Breast epithelium (tissue), 4 donors: ENCODE data around the gene GNA12. TPM values are rescaled to one million over a fixed set of nuclear protein-coding genes. Genes with fewer than 3 reads are reported as not detected.
"Not testable (repeated sequence)": the region's sequence is repeated elsewhere in the genome, so short reads cannot be mapped to it uniquely, and the experiment has no call there.

Source experiments
- DNase-seq, 2 donors: peaks; one replicate each; pipeline ENCODE4 v3.0.0-alpha.2; 2019; ENCODE audit warnings: low spot score in 2 of 2
- H3K27ac ChIP-seq, 2 donors: fragments of 200-600 bp; sonication (generic) in 1 of 2; one replicate each; pipeline ENCODE4 v1.5.1; 2016 to 2019; ENCODE audit warnings: mild to moderate bottlenecking in 1 of 2
- H3K27me3 ChIP-seq, 2 donors: fragments of 200-600 bp; sonication (generic) in 1 of 2; one replicate each; pipeline versions ENCODE4 v1.5.1 to v1.6.0; 2017 to 2019; ENCODE audit warnings: control low read depth in 1 of 2, mild to moderate bottlenecking in 1 of 2
- H3K36me3 ChIP-seq: fragments of 200-600 bp; one replicate; pipeline ENCODE4 v1.5.1; 2019
- H3K4me1 ChIP-seq, 2 donors: fragments of 200-600 bp; sonication (generic); one replicate each; pipeline ENCODE4 v1.5.1; 2016 to 2019; ENCODE audit warnings: control low read depth in 1 of 2
- H3K4me3 ChIP-seq, 3 donors: fragments of 200-600 bp; sonication (generic); 1 replicate in 2 of 3; 2 replicates in 1 of 3; pipeline ENCODE4 v1.5.1; 2016 to 2019; ENCODE audit warnings: mild to moderate bottlenecking in 3 of 3, moderate library complexity in 2 of 3
- H3K9me3 ChIP-seq, 2 donors: fragments of 200-600 bp; sonication (generic) in 1 of 2; one replicate each; pipeline ENCODE4 v1.5.1; 2016 to 2019; ENCODE audit warnings: control low read depth in 1 of 2
- CTCF ChIP-seq, 3 donors: fragments of 450-650 bp; IDR thresholded peaks; one replicate each; pipeline ENCODE4 v1.5.1; 2016 to 2017; ENCODE audit warnings: antibody characterized with exemption in 3 of 3, mild to moderate bottlenecking in 3 of 3, moderate library complexity in 3 of 3
- POLR2A ChIP-seq: fragments of 450-650 bp; IDR thresholded peaks from one replicate; pipeline ENCODE4 v1.6.1; 2016; ENCODE audit warnings: antibody characterized with exemption, mild to moderate bottlenecking, moderate library complexity
- POLR2AphosphoS5 ChIP-seq, 3 donors: sonication (generic); formaldehyde crosslinking; IDR thresholded peaks; one replicate each; pipeline ENCODE4 v1.6.1; 2017; ENCODE audit warnings: antibody characterized with exemption in 3 of 3
- intact Hi-C: fragments of 100-400 bp; cut with DNase I; formaldehyde crosslinking; loops from one replicate; pipeline ENCODE4 v1.15.1; 2023; ENCODE audit warnings: low total_unique reads
- total RNA-seq, 3 donors: library from RNA; depleted of rRNA; stranded (reverse); fragments of >200 nt; gene quantifications; one replicate each; pipeline ENCODE4 v1.1.0, GENCODE V29; 2016

Gene GNA12
- total RNA-seq, 3 donors from 2014 or later: 11.3 to 31.4 (median 24.9) TPM

DNA sequence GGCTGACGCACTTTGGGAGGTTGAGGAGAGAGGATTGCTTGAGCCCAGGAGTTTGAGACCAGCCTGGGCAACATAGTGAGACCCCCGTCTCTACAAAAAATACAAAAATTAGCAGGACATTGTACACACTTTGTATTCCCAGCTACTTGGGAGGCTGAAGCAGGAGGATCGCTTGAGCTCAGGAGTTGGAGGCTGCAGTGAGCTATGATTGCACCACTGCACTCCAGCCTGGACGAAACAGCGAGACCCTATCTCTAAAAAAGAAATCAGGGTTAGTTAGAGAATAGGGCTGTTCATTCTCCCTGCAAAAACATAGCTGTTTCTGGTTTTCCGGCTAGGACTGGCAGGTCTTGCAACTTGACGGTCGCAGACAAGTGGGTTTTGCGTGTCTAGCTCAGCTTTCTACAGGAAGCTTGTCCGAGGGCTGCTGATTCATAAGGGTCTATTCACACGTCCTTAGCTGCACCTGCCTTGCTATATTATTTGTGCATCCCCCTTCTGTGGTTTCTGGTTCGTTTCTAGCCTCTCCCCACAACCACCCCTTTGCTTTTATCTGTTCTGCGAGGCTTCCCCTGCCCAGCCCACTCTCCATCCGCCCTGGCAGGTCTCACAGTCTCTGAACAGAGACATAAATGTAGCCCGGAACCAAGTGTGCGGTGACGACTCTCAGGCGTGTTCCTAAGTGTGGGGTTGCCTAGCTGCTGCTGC is 145.4 kb downstream of the GNA12 start:
- DNase-seq: no peak
- Histone ChIP-seq H3K9me3 (no peaks in the 10 kb centered on the region), H3K36me3 (no peaks in the 10 kb centered on the region), H3K27me3 (no peaks in the 10 kb centered on the region), H3K4me3 (no peak overlapping the region), H3K27ac (no peak overlapping the region), H3K4me1 (no peaks in the 10 kb centered on the region)
- no peak for TF ChIP-seq POLR2AphosphoS5 (IDR thresholded peaks at IDR 0.05)
- no peak for TF ChIP-seq POLR2A
- no peak for TF ChIP-seq CTCF (IDR thresholded peaks at IDR 0.05)
- intact Hi-C loops: no loop called here

GRCh38 chr7:2694122-2694436 is 150.0 kb downstream of the GNA12 start:
- H3K4me3 ChIP-seq, H3K27me3 ChIP-seq, H3K36me3 ChIP-seq, intact Hi-C loops, H3K9me3 ChIP-seq, H3K4me1 ChIP-seq, DNase-seq, H3K27ac ChIP-seq: not testable (repeated sequence)

- H3K27me3 ChIP-seq: peaks cover 0 to 10% of the 10 kb centered on the region in 2 donors
- H3K4me3 ChIP-seq, DNase-seq, H3K4me1 ChIP-seq, H3K36me3 ChIP-seq, H3K9me3 ChIP-seq, H3K27ac ChIP-seq, intact Hi-C loops: not testable (repeated sequence)
Measured at GRCh38 chr7:2693420-2694121, 150.5 kb downstream of the GNA12 start.

DNA sequence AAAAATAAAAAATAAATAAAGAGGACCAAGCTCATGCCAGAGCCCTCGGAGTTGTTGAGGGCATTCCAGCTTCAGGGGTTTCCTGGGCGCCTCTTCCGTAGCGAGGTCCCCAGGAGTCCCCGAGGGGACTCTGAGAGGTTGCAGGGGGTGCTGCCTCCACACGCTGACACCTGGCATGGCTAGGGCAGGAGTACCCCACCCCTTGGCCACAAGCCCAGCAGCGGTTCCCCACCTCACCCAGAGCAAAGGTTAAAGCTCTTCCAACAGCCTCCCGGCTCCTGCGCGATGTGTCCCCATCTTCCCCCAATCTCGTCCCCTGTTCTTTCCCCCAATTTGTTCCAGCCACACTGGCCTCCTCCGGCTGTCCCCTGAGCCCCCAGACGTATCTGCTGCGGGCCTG is 151.6 kb downstream of the GNA12 start:
- TF ChIP-seq POLR2AphosphoS5 (IDR thresholded peaks at IDR 0.05) (no peak), POLR2A (no peak), CTCF (IDR thresholded peaks at IDR 0.05) (no peak)
- Histone ChIP-seq H3K4me3 (no peak overlapping the region), H3K4me1 (peaks cover 0 to 7% of the 10 kb centered on the region in 2 donors), H3K27ac (no peak overlapping the region), H3K9me3 (no peaks in the 10 kb centered on the region), H3K36me3 (no peaks in the 10 kb centered on the region), H3K27me3 (peaks cover 5 to 21% of the 10 kb centered on the region in 2 donors)
- no peak for DNase-seq
- intact Hi-C loops: no loop called here

GRCh38 chr7:2691932-2692439 is 152.1 kb downstream of the GNA12 start:
- H3K27me3 ChIP-seq: peaks cover 6 to 26% of the 10 kb centered on the region in 2 donors
- intact Hi-C loops, H3K36me3 ChIP-seq, H3K4me1 ChIP-seq, DNase-seq, H3K27ac ChIP-seq, H3K4me3 ChIP-seq, H3K9me3 ChIP-seq: not testable (repeated sequence)

DNA sequence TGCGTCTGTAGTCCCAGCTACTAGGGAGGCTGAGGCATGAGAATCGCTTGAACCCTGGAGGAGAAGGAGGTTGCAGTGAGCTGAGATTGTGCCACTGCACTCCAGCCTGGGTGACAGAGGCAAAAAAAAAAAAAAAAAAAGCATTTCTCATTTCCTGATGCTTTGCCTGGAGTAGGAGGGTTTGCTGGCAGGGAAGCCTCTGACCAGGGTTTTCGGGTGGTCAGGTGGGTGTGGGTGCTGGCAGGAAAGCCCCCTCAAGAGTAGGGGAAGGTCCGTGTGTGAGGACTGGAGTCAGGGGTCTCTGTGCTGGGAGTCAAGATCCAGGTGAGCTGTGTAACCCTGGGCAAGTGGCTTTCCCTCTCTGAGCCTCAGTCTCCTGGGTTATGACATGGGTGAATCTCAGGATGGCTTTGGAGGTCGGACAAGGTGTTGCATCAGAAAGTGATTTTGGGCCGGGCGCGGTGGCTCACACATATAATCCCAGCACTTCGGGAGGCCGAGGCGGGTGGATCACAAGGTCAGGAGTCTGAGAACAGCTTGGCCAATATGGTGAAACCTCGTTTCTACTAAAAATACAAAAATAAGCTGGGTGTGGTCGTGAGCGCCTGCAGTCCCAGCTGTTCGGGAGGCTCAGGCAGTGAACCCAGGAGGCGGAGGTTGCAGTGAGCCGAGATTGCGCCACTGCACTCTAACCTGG is 152.9 kb downstream of the GNA12 start:
- TF ChIP-seq CTCF (IDR thresholded peaks at IDR 0.05) (no peak), POLR2A (no peak), POLR2AphosphoS5 (IDR thresholded peaks at IDR 0.05) (no peak)
- H3K27ac ChIP-seq: no peak overlapping the region
- intact Hi-C loops: no loop called here
- no peak for DNase-seq
- peaks cover 6 to 32% of the 10 kb centered on the region in 2 donors for H3K27me3 ChIP-seq
- H3K9me3 ChIP-seq: no peaks in the 10 kb centered on the region
- H3K36me3 ChIP-seq: no peaks in the 10 kb centered on the region
- H3K4me1 ChIP-seq: peaks cover 0 to 7% of the 10 kb centered on the region in 2 donors
- H3K4me3 ChIP-seq: no peak overlapping the region
